GM06990 (cell line): ENCODE data around the gene GLOD4.

Experiments used
- DNase-seq: peaks from one replicate; pipeline ENCODE4 v3.0.0-alpha.2; 2011; ENCODE audit not compliant: insufficient read length; ENCODE audit errors: extremely low read depth
- H3K27me3 ChIP-seq: replicated peaks from 2 replicates; pipeline ENCODE4 v1.6.0; 2011; ENCODE audit warnings: low read length; ENCODE audit not compliant: control insufficient read depth, insufficient read depth
- H3K36me3 ChIP-seq: 2 replicates; pipeline ENCODE4 v1.5.1; 2011; ENCODE audit warnings: low read length; ENCODE audit not compliant: control insufficient read depth, insufficient read depth
- H3K4me3 ChIP-seq: replicated peaks from 2 replicates; pipeline ENCODE4 v1.5.1; 2011; ENCODE audit warnings: low read depth, mild to moderate bottlenecking, control low read depth, low read length
- TF ChIP-seq, protein P1 (sequence below): IDR thresholded peaks from 2 replicates; pipeline ENCODE4 v1.5.1; 2011; ENCODE audit warnings: low read length, control low read depth, mild to moderate bottlenecking, inconsistent platforms; ENCODE audit not compliant: insufficient read depth, poor library complexity, severe bottlenecking

Gene GLOD4

DNA sequence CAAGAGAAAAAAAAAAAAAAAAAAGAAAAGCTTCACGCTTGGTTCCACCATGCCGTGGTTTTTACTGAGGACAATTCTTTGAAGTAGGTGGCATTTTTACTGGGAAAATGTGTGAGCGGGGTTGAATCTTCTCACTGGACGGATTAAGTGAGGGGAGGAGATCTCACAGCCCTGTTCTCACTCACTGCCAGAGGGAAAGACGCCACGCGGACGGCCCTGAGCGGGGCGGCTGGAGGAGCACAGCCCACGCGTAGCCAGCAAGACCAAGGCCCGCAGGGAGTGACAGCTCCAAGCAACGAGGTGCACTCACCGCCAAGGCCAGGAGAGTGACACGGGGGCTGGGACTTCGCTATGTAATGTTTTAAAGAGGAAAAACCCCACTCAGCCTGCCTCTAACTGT is 43.1 kb upstream of the GLOD4 start:
- Histone ChIP-seq H3K4me3 (no peak overlapping the region), H3K27me3 (no peaks in the 10 kb centered on the region), H3K36me3 (no peaks in the 10 kb centered on the region)
- TF ChIP-seq, protein P1, sequence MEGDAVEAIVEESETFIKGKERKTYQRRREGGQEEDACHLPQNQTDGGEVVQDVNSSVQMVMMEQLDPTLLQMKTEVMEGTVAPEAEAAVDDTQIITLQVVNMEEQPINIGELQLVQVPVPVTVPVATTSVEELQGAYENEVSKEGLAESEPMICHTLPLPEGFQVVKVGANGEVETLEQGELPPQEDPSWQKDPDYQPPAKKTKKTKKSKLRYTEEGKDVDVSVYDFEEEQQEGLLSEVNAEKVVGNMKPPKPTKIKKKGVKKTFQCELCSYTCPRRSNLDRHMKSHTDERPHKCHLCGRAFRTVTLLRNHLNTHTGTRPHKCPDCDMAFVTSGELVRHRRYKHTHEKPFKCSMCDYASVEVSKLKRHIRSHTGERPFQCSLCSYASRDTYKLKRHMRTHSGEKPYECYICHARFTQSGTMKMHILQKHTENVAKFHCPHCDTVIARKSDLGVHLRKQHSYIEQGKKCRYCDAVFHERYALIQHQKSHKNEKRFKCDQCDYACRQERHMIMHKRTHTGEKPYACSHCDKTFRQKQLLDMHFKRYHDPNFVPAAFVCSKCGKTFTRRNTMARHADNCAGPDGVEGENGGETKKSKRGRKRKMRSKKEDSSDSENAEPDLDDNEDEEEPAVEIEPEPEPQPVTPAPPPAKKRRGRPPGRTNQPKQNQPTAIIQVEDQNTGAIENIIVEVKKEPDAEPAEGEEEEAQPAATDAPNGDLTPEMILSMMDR = no peak
- no peak for DNase-seq

DNA sequence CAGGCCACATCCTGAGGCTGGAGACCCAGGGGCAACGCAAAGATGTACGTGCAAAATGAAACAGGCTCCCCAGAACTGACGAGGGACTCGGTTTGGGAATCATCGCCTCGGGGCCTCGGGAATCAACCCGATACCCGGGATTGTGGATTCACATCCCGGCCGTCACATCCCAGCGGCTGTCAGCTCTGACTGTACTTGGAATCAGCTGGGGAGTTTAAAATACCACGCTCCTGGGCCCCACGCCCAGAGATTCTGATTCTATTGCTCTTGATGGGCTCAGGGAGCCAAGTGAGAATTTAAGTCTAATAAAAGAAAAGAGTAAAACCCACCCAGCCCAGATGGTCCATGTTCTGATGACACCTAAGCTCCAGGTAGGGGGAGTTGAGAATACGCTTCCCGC is 42.3 kb upstream of the GLOD4 start:
- no peaks in the 10 kb centered on the region for H3K27me3 ChIP-seq
- H3K36me3 ChIP-seq = no peaks in the 10 kb centered on the region
- TF ChIP-seq, protein P1 = no peak
- H3K4me3 ChIP-seq = no peak overlapping the region
- DNase-seq = no peak

- peak; percentile 70 for DNase-seq
- no peak overlapping the region for H3K4me3 ChIP-seq
- no peaks in the 10 kb centered on the region for H3K27me3 ChIP-seq
- H3K36me3 ChIP-seq = no peaks in the 10 kb centered on the region
- TF ChIP-seq, protein P1 = no peak
These were observed 41.4 kb upstream of the GLOD4 start for GRCh38 chr17:823501-823902.

DNA sequence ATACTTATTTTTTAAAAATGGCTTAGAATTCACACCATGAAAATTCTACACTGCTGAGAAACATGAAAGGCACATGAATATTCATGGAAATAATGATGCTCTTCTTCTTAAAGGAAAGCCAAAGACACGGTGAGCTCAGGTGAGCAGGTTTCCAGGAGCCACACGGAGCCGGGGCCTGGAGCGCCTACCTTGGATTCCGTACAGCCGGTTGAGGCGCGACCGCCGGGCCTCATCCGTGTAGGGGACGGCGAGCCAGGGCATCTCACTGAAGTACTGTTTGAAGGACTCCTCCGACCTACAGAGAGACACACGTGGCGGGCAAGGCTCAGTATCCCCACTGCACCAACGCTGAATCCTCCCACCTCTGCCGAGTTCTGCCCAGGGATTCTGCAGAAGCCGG is 37.2 kb upstream of the GLOD4 start:
- H3K4me3 ChIP-seq = no peak overlapping the region
- TF ChIP-seq, protein P1 = no peak
- H3K36me3 ChIP-seq = no peaks in the 10 kb centered on the region
- DNase-seq = no peak
- H3K27me3 ChIP-seq = no peaks in the 10 kb centered on the region

GRCh38 chr17:814371-814770 is 32.3 kb upstream of the GLOD4 start:
- DNase-seq = no peak
- TF ChIP-seq, protein P1 = no peak
- H3K27me3 ChIP-seq = no peaks in the 10 kb centered on the region; the same call in 1 of the 2 replicates
- no peaks in the 10 kb centered on the region for H3K36me3 ChIP-seq
- H3K4me3 ChIP-seq = no peak overlapping the region

DNA sequence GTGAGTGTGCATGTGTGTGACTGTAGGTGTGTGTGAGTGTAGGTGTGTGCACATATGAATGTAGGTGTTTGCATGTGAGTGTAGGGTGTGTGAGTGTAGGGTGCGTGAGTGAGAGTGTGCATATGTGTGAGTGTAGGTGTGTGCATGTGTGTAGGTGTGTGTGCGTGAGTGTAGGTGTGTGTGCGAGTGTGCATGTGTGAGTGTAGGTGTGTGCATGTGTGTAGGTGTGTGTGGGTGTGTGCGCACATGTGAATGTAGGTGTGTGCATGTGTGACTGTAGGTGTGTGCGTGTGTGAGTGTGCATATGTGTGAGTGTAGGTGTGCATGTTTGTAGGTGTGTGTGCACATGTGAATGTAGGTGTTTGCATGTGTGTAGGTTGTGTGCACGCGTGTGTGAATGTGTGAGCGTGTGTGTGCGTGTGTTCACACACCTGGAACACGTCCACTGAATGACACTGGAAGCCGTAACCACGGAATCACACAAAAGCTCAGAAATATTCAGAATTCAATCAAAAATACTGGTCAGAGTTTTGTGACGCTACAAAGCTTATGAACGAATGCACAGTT is 30.6 kb upstream of the GLOD4 start:
- Histone ChIP-seq H3K4me3 (no peak overlapping the region), H3K27me3 (no peaks in the 10 kb centered on the region; the same call in 1 of the 2 replicates), H3K36me3 (no peaks in the 10 kb centered on the region)
- no peak for DNase-seq
- TF ChIP-seq, protein P1 = no peak
